ENCODE measurements around the gene FLVCR2.

DNA sequence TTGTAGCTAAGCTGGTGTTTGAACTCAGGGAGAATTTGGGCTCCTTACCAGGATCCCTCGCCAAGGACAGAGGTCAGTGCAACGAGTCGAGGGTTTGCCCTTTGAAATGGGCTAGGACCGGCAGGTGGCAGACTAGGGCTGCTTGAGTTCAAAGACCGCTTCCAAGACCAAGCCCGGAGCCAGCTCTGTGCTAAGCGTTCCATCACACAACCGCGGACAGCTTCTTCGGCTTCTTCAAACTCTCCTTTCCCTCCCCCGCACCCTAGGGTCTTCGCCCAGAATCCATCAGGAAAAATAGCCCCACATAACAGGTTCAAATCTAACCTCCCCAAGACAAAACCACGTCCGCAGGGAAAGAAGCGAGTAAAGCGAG lies 705 bp upstream of the FLVCR2 start:
- TF ChIP-seq, protein P1, sequence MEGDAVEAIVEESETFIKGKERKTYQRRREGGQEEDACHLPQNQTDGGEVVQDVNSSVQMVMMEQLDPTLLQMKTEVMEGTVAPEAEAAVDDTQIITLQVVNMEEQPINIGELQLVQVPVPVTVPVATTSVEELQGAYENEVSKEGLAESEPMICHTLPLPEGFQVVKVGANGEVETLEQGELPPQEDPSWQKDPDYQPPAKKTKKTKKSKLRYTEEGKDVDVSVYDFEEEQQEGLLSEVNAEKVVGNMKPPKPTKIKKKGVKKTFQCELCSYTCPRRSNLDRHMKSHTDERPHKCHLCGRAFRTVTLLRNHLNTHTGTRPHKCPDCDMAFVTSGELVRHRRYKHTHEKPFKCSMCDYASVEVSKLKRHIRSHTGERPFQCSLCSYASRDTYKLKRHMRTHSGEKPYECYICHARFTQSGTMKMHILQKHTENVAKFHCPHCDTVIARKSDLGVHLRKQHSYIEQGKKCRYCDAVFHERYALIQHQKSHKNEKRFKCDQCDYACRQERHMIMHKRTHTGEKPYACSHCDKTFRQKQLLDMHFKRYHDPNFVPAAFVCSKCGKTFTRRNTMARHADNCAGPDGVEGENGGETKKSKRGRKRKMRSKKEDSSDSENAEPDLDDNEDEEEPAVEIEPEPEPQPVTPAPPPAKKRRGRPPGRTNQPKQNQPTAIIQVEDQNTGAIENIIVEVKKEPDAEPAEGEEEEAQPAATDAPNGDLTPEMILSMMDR (IDR thresholded peaks at IDR 0.05) = no peak
- TF ChIP-seq, protein P2, sequence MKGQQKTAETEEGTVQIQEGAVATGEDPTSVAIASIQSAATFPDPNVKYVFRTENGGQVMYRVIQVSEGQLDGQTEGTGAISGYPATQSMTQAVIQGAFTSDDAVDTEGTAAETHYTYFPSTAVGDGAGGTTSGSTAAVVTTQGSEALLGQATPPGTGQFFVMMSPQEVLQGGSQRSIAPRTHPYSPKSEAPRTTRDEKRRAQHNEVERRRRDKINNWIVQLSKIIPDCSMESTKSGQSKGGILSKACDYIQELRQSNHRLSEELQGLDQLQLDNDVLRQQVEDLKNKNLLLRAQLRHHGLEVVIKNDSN (CRISPR knock-in tag; IDR thresholded peaks at IDR 0.05) = no peak
- TF ChIP-seq ATF3 (CRISPR knock-in tag; conservative IDR thresholded peaks at IDR 0.05) (no peak), NR2C2 (CRISPR knock-in tag; IDR thresholded peaks at IDR 0.05) (no peak), E2F1 (CRISPR knock-in tag; IDR thresholded peaks at IDR 0.05) (no peak), SP1 (CRISPR knock-in tag; conservative IDR thresholded peaks at IDR 0.05) (no peak), ZNF416 (CRISPR knock-in tag; IDR thresholded peaks at IDR 0.05) (no peak), JUN (CRISPR knock-in tag; IDR thresholded peaks at IDR 0.05) (no peak), USF2 (CRISPR knock-in tag; IDR thresholded peaks at IDR 0.05) (no peak), ZNF423 (CRISPR knock-in tag; IDR thresholded peaks at IDR 0.05) (no peak), FOXP1 (CRISPR knock-in tag; IDR thresholded peaks at IDR 0.05; ENCODE audit: borderline replicate concordance) (no peak), CREB1 (CRISPR knock-in tag; IDR thresholded peaks at IDR 0.05) (no peak), ZBTB21 (CRISPR knock-in tag; IDR thresholded peaks at IDR 0.05; ENCODE audit: borderline replicate concordance) (no peak)
- TF ChIP-seq, protein P3, sequence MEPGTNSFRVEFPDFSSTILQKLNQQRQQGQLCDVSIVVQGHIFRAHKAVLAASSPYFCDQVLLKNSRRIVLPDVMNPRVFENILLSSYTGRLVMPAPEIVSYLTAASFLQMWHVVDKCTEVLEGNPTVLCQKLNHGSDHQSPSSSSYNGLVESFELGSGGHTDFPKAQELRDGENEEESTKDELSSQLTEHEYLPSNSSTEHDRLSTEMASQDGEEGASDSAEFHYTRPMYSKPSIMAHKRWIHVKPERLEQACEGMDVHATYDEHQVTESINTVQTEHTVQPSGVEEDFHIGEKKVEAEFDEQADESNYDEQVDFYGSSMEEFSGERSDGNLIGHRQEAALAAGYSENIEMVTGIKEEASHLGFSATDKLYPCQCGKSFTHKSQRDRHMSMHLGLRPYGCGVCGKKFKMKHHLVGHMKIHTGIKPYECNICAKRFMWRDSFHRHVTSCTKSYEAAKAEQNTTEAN (CRISPR knock-in tag; IDR thresholded peaks at IDR 0.05) = no peak
